ENCODE data around the gene SCAMP2.

DNA sequence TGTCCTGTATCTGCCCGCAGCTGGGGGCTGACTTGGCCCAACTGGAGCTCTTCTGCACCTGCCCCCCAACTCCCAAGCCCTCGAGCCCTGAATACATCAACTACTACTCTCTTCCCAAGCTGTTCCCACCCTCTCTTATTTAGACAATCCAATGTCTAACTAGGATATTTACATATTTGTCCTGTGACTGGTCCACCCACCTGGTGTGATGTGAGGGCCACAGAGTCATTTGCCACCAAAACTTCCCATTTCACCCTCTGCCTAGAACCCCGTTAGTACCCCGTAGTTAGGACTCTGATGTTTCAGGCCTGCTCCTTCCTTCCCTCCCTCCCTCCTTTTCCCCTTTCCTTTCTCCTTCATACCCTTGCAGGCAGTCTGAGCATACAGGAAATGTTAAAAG is 40.3 kb downstream of the SCAMP2 start:
- TF ChIP-seq EZH2 (IDR thresholded peaks at IDR 0.05) = no peak
- no peak for TF ChIP-seq POLR2AphosphoS5 (IDR thresholded peaks at IDR 0.05; ENCODE audit: borderline replicate concordance, low read depth, low read length)

Data from SK-N-MC (cell line).